Astrocyte (in vitro differentiated cells and primary cell): Measurements from ENCODE around the gene PGAM2.

ENCODE experiments used
- CTCF ChIP-seq: IDR thresholded peaks from 2 replicates; pipeline ENCODE4 v1.5.1; 2011; ENCODE audit warnings: low read depth, mild to moderate bottlenecking, inconsistent platforms, low read length, moderate library complexity; ENCODE audit not compliant: insufficient read depth
- EZH2 ChIP-seq: IDR thresholded peaks from 2 replicates; pipeline ENCODE4 v1.6.1; 2012; ENCODE audit warnings: mild to moderate bottlenecking, low read length, inconsistent platforms; ENCODE audit not compliant: insufficient read depth

- TF ChIP-seq CTCF (no peak), EZH2 (no peak)
Measured at GRCh38 chr7:44081266-44081748, 15.9 kb upstream of the PGAM2 start.
